ENCODE results near the gene SYCN.
A peak's percentile ranks its signal among the peaks of the same experiment; 100 is the strongest.

The SYCN gene, protein sequence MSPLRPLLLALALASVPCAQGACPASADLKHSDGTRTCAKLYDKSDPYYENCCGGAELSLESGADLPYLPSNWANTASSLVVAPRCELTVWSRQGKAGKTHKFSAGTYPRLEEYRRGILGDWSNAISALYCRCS

DNA sequence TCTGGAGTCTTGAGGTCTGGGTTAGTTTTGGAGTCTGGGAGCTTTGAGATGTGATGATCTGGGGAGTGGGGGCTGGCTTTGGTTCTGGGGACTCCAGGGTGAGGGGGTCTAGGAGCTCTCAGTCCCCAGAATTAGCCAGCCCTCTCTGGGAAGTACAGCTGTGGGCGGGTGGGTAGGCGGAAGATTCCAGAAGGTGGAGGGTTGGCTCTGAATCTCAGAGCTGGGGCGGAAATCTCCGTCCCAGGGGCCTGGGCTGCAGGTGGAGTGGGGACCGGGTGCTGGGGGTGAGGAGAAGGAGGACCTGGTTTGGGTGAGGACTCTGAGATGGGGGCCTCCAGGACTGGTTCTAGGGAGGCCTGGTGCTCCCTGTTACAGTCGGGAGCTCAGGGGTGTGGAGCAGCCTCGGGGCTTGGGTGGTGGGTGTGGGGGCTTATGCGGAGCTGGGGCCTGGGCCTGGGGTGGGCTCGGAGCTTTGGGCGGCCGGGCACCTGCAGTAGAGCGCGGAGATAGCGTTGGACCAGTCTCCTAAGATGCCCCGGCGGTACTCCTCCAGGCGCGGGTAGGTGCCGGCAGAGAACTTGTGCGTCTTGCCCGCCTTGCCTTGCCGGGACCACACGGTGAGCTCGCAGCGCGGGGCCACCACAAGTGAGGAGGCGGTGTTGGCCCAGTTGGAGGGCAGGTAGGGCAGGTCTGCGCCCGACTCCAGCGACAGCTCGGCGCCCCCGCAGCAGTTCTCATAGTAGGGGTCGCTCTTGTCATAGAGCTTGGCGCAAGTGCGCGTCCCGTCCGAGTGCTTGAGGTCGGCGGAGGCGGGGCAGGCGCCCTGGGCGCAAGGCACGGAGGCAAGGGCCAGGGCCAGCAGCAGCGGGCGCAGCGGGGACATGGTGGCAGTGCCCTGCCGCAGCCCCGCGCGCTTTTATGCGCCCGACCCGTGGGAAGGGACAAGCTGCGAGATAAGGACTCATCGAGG is at the start of gene SYCN:
SYCN (minus strand) TSS at position 892 of the 970 bp plus-strand sequence; CDS start at position 883, 9 bp downstream.
- Histone ChIP-seq H3K27ac (no peak within 1 kb of the TSS), H3K4me3 (no peak within 1 kb of the TSS)
- DNase-seq (ENCODE audit: low spot score) = no peak
- TF ChIP-seq, protein P1, sequence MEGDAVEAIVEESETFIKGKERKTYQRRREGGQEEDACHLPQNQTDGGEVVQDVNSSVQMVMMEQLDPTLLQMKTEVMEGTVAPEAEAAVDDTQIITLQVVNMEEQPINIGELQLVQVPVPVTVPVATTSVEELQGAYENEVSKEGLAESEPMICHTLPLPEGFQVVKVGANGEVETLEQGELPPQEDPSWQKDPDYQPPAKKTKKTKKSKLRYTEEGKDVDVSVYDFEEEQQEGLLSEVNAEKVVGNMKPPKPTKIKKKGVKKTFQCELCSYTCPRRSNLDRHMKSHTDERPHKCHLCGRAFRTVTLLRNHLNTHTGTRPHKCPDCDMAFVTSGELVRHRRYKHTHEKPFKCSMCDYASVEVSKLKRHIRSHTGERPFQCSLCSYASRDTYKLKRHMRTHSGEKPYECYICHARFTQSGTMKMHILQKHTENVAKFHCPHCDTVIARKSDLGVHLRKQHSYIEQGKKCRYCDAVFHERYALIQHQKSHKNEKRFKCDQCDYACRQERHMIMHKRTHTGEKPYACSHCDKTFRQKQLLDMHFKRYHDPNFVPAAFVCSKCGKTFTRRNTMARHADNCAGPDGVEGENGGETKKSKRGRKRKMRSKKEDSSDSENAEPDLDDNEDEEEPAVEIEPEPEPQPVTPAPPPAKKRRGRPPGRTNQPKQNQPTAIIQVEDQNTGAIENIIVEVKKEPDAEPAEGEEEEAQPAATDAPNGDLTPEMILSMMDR (IDR thresholded peaks at IDR 0.05) = no peak

DNA sequence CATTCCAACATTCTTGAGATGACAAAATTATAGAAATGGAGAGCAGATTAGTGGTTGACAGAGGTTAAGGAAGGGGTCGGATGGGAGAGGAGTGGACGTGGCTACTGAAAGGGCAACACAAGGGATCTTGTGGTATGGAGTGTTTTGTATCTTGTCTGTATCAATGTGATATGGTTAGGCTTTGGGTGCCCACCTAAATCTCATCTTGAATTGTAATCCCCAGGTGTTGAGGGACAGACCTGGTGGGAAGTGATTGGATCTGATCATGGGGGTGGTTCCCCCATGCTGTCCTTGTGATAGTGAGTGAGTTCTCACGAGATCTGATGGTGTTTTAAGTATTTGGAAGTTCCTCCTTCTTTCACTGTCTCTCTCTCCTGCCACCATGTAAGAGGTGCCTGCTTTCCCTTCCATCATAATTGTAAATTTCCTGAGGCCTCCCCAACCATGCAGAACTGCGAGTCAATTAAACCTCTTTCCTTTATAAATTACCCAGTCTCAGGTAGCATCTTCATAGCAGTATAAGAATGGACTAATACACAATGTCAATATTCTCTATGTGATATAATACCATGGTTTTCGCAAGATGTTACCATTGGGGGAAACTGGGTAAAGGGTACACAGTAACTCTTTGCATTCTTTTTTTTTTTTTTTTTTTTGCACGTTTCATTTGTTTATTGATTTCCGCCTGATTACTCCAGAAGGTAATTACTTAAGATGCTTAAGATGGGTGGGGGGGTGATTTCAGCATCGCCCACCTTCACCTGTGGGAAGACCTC is 49.5 kb upstream of the SYCN start:
- no peak for DNase-seq (ENCODE audit: low spot score)
- Histone ChIP-seq H3K4me3 (no peak overlapping the region), H3K27ac (no peak overlapping the region)
- TF ChIP-seq, protein P1 (IDR thresholded peaks at IDR 0.05) = no peak

DNA sequence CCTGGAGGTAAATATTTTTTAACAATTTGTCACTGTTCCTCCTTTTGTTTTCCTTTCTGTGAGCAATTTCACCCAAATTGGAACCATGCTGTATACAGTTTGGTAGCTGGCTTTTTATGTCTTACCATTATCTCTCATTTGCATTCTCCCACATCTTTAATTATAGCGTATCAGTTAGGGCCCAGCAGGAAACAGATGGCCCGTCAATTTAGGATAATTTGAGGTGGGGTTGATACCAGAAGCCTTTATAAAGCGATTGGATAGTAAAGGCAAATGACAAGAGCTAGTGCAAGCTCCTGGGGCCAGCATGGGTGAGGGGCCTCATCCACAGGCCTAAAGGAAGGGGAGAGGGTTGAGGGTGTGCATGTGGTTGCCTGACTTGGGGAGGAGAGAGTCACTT is 48.4 kb upstream of the SYCN start:
- H3K27ac ChIP-seq = no peak overlapping the region

DNA sequence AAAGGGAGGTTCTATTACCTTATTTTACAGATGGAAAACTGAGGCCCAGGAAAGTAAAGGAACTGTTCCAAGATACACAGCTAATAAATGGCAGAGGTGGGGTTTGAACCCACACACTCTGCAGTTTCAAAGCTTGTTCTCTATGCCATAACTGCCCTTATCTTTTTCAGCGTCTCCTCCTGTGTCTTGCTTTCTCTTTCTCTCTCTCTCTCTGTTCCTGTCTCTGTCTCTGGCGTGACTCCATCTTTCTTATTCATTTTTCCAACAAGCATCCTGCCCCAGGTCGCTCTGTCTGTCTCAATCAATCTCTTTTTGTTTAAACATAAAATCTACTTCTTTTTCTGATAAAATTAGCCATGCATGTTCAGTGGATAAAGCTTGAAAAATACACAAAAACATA is 47.8 kb upstream of the SYCN start:
- Histone ChIP-seq H3K27ac (no peak overlapping the region), H3K4me3 (no peak overlapping the region)
- TF ChIP-seq, protein P1 (IDR thresholded peaks at IDR 0.05) = no peak
- no peak for DNase-seq (ENCODE audit: low spot score)

More for the DNA sequence above, 48.4 kb upstream of the SYCN start:
- TF ChIP-seq, protein P1 (IDR thresholded peaks at IDR 0.05) = no peak
- H3K4me3 ChIP-seq = no peak overlapping the region
- no peak for DNase-seq (ENCODE audit: low spot score)

DNA sequence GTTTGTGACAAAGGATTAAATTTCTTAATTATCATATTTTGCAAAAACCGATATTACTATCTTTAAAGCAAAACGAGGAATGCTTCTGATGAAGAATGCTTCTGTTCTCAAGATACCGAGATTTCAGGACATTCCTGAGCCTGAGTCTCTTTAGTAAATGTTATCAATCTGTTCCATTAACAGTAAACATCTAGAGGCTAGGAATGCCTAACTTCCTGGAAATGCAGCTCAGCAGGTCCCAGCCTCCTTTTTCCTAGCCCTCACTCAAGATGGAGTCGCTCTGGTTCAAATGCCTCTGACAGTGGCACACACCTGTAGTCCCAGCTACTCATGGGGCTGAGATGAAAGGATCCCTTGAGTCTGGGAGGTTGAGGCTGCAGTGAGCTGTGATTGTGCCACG is 47.0 kb upstream of the SYCN start:
- TF ChIP-seq, protein P1 (IDR thresholded peaks at IDR 0.05) = no peak
- no peak for DNase-seq (ENCODE audit: low spot score)
- no peak overlapping the region for H3K4me3 ChIP-seq
- no peak overlapping the region for H3K27ac ChIP-seq

DNA sequence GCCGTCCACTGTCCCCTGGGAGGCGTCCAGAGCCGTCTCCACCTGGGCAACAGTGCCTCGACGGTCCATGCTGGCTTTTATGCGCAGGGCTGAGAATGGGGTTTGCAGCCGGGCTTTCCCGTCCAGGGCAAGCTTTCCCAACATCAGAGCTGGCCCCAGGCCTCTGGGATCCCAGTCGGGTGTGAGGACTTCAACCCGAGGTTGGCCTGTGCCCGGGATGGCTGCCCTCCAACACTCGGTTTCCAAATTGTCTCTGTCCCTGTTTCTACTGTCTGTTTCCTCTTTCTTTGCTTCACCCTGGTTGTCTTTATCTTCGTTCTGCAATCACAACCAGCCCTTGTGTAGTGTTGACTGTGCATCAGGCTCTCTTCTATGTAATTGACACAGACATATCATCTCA is 44.7 kb upstream of the SYCN start, which contains the start of gene IFNL4:
IFNL4 (minus strand) TSS at position 51 of the 400 bp plus-strand sequence.
- Histone ChIP-seq H3K27ac (no peak within 1 kb of the TSS), H3K4me3 (peak within 1 kb of the TSS; percentile 57)
- no peak for DNase-seq (ENCODE audit: low spot score)
- TF ChIP-seq, protein P1 (IDR thresholded peaks at IDR 0.05) = no peak

All from coronary artery (tissue), 2 donors.